Testis (tissue), 3 donors: Measurements from ENCODE around the gene SPOP. TPM values are rescaled to one million over a fixed set of nuclear protein-coding genes. Genes with fewer than 3 reads are reported as not detected.

Source experiments
- DNase-seq: peaks from one replicate; pipeline ENCODE4 v3.0.0-alpha.2; 2019
- H3K27ac ChIP-seq, 2 donors: fragments of 200-600 bp; sonication (generic); one replicate each; pipeline ENCODE4 v1.5.1; 2019
- H3K27me3 ChIP-seq: fragments of 200-600 bp; sonication (generic); one replicate; pipeline ENCODE4 v1.5.1; 2019
- H3K36me3 ChIP-seq: fragments of 200-600 bp; sonication (generic); one replicate; pipeline ENCODE4 v1.5.1; 2017; ENCODE audit warnings: low read depth; ENCODE audit errors: missing control alignments
- H3K4me1 ChIP-seq: fragments of 200-600 bp; sonication (generic); one replicate; pipeline ENCODE4 v1.5.1; 2019
- H3K4me3 ChIP-seq, 2 donors: fragments of 200-600 bp; sonication (generic); one replicate each; pipeline ENCODE4 v1.5.1; 2017 to 2019
- H3K9me3 ChIP-seq: fragments of 200-600 bp; sonication (generic); one replicate; pipeline ENCODE4 v1.5.1; 2017
- POLR2A ChIP-seq: fragments of 450-650 bp; IDR thresholded peaks from one replicate; pipeline ENCODE4 v1.6.1; 2017; ENCODE audit warnings: antibody characterized with exemption, mild to moderate bottlenecking, moderate library complexity
- WGBS, 2 donors: methylation state at CpG; one replicate each; pipeline ENCODE4 v1.1.5; 2018; 5-methylcytosine and 5-hydroxymethylcytosine counted together
- intact Hi-C: fragments of 100-400 bp; cut with DNase I; formaldehyde crosslinking; loops from one replicate; pipeline ENCODE4 v1.15.1; 2023; ENCODE audit warnings: low total_unique reads
- polyA plus RNA-seq: library from polyadenylated mRNA; stranded (reverse); fragments of 350-450 nt; fragmentation: Illumina TruSeq; extraction: RNeasy Lipid Tissue Mini Kit (QIAGEN cat#74804); gene quantifications from one replicate; pipeline ENCODE4 v1.2.3, GENCODE V29; 2014; ENCODE audit warnings: low read depth, low replicate concordance; ENCODE audit not compliant: insufficient read depth
- total RNA-seq, 2 donors: library from RNA; depleted of rRNA; stranded (reverse); fragments of >200 nt; gene quantifications; one replicate each; pipeline ENCODE4 v1.2.3, GENCODE V29; 2016
- TF ChIP-seq, protein P1 (sequence below), 3 experiments: fragments of 450-650 bp in 2 of 3; fragments of 200-600 bp in 1 of 3; sonication (generic) in 1 of 3; IDR thresholded peaks; one replicate each; pipeline ENCODE4 v1.5.1; 2016 to 2019; ENCODE audit warnings: antibody characterized with exemption in 3 of 3, mild to moderate bottlenecking in 2 of 3, moderate library complexity in 1 of 3

Gene SPOP
- total and polyA plus RNA-seq, 3 donors from 2014 or later = 39.6 to 60.6 (median 52.0) TPM

DNA sequence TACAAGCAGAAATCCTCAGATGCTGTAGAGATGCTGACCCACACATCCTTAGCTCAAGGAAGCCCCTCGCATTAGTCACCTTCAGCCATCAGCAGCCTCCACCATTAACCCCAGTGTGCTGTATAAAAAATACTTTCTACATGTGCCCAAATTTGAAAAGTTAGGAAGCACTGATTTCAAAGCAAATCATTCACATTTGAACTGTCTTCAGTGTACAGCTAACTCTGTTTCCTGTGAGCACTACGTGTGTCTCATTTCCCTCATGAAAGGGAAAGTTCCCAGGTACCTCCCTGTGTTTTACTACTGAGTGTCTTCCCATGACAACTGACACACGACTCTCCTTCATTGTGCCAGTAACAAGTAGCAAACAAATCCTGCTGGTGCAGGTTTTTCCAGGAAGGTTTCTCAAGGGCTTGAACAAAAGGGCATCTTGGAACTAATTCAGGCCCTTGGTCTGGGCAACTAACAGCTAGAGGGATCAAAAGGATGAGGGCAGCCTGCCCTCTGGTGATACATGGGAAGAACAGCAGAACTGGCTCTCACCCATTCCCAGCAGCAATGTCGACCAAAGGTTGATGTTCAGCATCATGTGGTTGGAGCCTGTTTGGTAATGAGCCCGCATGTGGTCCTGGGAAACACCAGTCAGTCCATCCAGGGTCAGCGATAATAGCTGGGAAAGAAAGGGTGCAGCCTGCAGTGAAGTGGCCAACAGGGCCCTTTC is 25.8 kb upstream of the SPOP start:
- Histone ChIP-seq H3K9me3 (no peaks in the 10 kb centered on the region), H3K4me3 (no peak overlapping the region), H3K36me3 (no peaks in the 10 kb centered on the region), H3K27me3 (no peaks in the 10 kb centered on the region), H3K4me1 (peaks cover 14% of the 10 kb centered on the region), H3K27ac (no peak overlapping the region)
- TF ChIP-seq, protein P1, sequence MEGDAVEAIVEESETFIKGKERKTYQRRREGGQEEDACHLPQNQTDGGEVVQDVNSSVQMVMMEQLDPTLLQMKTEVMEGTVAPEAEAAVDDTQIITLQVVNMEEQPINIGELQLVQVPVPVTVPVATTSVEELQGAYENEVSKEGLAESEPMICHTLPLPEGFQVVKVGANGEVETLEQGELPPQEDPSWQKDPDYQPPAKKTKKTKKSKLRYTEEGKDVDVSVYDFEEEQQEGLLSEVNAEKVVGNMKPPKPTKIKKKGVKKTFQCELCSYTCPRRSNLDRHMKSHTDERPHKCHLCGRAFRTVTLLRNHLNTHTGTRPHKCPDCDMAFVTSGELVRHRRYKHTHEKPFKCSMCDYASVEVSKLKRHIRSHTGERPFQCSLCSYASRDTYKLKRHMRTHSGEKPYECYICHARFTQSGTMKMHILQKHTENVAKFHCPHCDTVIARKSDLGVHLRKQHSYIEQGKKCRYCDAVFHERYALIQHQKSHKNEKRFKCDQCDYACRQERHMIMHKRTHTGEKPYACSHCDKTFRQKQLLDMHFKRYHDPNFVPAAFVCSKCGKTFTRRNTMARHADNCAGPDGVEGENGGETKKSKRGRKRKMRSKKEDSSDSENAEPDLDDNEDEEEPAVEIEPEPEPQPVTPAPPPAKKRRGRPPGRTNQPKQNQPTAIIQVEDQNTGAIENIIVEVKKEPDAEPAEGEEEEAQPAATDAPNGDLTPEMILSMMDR (IDR thresholded peaks at IDR 0.05) = peak; percentile 28 to 40 (median 29)
- TF ChIP-seq POLR2A = no peak
- intact Hi-C loops = loop anchor here (5.0 kb wide), 1 partner anchor 149 kb away; no protein-coding TSS in a partner anchor
- DNase-seq = peak; percentile 66
- WGBS, 2 donors = 65 to 72% methylated on average over 5 to 6 of the region's 6 CpGs

- 72 to 84% methylated on average over 6 of the region's 6 CpGs for WGBS, 2 donors
- TF ChIP-seq, protein P1 (IDR thresholded peaks at IDR 0.05) = no peak
- TF ChIP-seq POLR2A = no peak
- DNase-seq = no peak
- Histone ChIP-seq H3K4me1 (no peaks in the 10 kb centered on the region), H3K36me3 (no peaks in the 10 kb centered on the region), H3K27ac (no peak overlapping the region), H3K27me3 (no peaks in the 10 kb centered on the region), H3K4me3 (no peak overlapping the region), H3K9me3 (no peaks in the 10 kb centered on the region)
- intact Hi-C loops = loop anchor here (5.0 kb wide), 1 partner anchor 151 kb away; no protein-coding TSS in a partner anchor
These were observed 23.1 kb upstream of the SPOP start for GRCh38 chr17:49700960-49701359.

DNA sequence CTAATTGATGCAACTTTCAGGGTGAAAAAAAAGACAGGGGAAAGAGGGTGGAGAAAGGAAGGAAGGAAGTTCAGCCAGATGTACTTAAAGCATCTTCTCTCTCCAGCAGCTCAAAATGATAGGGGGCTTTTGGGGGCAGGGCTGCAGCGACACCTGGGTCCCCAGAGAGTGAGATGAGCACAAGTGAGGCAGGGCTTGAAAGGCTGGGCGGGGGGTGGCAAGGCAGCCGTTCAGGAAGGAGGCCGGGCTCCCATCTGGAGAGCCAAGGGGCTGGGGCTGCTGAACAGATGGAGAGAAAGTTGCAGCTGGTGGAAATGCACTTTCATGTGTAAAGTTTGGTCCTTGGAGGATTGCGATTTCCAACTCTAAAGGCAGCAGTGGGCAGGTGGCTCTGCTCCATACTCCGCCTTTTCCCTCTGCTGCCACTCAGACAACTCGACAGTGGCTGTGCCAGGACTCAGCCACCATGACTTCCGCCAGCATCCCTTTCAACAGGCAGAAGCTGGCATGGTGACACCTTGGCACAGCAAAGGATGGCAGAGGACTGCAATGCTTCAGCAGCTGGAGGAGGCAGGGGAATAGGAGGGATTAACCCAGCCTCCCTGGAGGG is 22.2 kb upstream of the SPOP start:
- intact Hi-C loops = loop anchor here (5.0 kb wide), 1 partner anchor 152 kb away; no protein-coding TSS in a partner anchor

GRCh38 chr17:49698005-49698404 is 20.1 kb upstream of the SPOP start:
- TF ChIP-seq, protein P1 (IDR thresholded peaks at IDR 0.05) = no peak
- TF ChIP-seq POLR2A = no peak
- Histone ChIP-seq H3K9me3 (no peaks in the 10 kb centered on the region), H3K27ac (peak overlapping the region in 1 of 2 donors; percentile 37), H3K4me3 (no peak overlapping the region), H3K36me3 (no peaks in the 10 kb centered on the region), H3K27me3 (no peaks in the 10 kb centered on the region), H3K4me1 (no peaks in the 10 kb centered on the region)
- intact Hi-C loops = no loop called here
- DNase-seq = no peak
- WGBS, 2 donors = 46 to 56% methylated on average over 6 of the region's 6 CpGs

More for the DNA sequence above, 22.2 kb upstream of the SPOP start:
- Histone ChIP-seq H3K27me3 (no peaks in the 10 kb centered on the region), H3K36me3 (no peaks in the 10 kb centered on the region), H3K9me3 (no peaks in the 10 kb centered on the region), H3K4me3 (no peak overlapping the region), H3K4me1 (no peaks in the 10 kb centered on the region), H3K27ac (no peak overlapping the region)
- TF ChIP-seq POLR2A = no peak
- TF ChIP-seq, protein P1 (IDR thresholded peaks at IDR 0.05) = no peak
- DNase-seq = no peak
- 76% methylated on average over 8 of the region's 8 CpGs for WGBS, 2 donors
